GM12875 (cell line): Measurements from ENCODE around the gene RECK.

Experiments used
- H3K4me3 ChIP-seq: one replicate; pipeline ENCODE4 v1.5.1; 2011; ENCODE audit warnings: low read depth, low read length, control low read depth
- CTCF ChIP-seq: IDR thresholded peaks from 2 replicates; pipeline ENCODE4 v1.5.1; 2011; ENCODE audit warnings: low read depth, mild to moderate bottlenecking, control low read depth, inconsistent platforms, low read length, moderate library complexity, borderline replicate concordance; ENCODE audit not compliant: insufficient read depth

The RECK gene

DNA sequence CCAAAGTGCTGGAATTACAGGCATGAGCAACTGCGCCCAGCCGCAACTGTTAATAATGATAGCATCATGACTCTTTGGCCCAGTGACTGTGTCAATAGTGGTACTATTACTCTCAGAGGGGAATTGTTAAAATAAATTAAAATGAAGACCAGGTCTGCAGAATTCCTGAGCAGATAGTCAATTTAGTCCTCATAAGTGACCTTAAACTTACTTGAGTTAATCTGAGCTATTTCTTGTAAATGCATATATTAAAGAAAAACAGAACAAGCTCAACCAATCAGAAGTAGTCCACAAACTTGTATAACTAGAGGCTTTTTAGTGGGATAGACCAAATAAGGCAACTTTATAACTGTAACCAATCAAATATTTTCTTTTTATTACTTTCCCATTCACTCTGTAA lies 1.7 kb upstream of the RECK start:
- no peak for TF ChIP-seq CTCF
- H3K4me3 ChIP-seq: no peak overlapping the region

- TF ChIP-seq CTCF: no peak
- peak overlapping the region; percentile 86 for H3K4me3 ChIP-seq
These were observed 397 bp upstream of the RECK start for GRCh38 chr9:36036253-36036779.

- peak overlapping the region; percentile 86 for H3K4me3 ChIP-seq
- TF ChIP-seq CTCF: no peak
These were observed 923 bp downstream of the RECK start for GRCh38 chr9:36037549-36038122.

DNA sequence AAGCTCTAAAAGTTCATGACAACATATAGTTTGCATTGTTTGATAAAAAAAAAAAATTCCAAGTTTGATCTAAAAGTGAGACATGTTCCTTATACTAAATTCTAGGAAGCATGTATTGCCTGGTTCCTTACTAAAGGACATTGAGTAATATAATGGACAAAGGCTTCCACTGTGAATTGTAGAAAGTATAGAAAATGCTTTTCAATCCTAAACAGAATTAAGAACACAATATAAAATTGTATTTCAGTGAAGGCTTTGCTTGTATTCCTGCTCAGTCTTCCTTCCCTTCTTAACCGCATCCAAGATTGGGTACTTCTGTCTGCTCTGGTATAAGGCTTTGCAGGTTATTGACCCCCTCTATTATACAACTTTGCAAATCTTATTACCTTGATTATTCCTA lies 2.4 kb downstream of the RECK start:
- no peak overlapping the region for H3K4me3 ChIP-seq
- no peak for TF ChIP-seq CTCF

DNA sequence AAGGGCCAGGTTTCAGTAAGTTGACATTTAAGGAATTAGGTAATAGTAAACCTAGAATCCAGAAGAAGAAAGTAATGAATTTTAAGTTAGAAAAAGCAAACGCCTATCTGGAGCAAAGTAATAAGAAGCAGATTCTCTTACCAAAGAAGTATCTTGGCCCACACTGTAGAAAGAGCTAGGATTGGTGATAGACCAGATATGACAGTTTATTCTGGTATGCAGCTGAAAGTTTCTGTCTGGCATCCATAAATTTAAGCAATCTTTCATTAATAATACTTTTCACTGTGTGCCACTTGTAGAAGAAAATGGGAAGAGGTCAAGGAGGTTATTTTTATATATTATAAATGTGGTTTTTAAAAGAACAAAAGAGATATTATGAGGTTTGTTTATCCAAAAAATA lies 3.0 kb downstream of the RECK start:
- no peak overlapping the region for H3K4me3 ChIP-seq
- no peak for TF ChIP-seq CTCF

- TF ChIP-seq CTCF: no peak
- H3K4me3 ChIP-seq: no peak overlapping the region
These were observed 3.7 kb downstream of the RECK start for GRCh38 chr9:36040271-36040925.

GRCh38 chr9:36041506-36041905 lies 4.8 kb downstream of the RECK start:
- TF ChIP-seq CTCF: no peak
- no peak overlapping the region for H3K4me3 ChIP-seq
